ENCODE measurements around the gene PFKFB4. TPM values are rescaled to one million over a fixed set of nuclear protein-coding genes. Genes with fewer than 3 reads are reported as not detected.

Gene PFKFB4
- total RNA-seq, 1 experiment from 2014 or later = 12.3 TPM

DNA sequence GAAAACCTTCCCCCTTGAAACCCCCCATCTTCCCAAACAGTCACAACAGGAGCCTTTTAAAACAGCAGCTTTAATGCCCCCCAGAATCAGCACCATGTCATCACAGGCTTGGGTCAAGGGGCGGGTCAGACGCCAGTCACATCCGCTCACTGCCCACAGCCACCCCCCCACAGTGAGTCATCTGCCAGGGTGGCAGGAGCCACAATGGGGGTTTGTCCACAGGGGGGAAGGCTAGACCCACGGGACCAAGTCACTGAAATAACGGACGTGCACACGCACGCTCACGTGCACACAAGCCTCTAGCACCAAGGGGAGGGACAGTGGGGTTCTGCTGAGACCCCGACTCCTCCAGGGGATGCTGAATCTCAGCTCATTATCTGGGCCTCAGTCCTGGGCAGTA lies 7.4 kb upstream of the PFKFB4 start:
- TF ChIP-seq, protein P1, sequence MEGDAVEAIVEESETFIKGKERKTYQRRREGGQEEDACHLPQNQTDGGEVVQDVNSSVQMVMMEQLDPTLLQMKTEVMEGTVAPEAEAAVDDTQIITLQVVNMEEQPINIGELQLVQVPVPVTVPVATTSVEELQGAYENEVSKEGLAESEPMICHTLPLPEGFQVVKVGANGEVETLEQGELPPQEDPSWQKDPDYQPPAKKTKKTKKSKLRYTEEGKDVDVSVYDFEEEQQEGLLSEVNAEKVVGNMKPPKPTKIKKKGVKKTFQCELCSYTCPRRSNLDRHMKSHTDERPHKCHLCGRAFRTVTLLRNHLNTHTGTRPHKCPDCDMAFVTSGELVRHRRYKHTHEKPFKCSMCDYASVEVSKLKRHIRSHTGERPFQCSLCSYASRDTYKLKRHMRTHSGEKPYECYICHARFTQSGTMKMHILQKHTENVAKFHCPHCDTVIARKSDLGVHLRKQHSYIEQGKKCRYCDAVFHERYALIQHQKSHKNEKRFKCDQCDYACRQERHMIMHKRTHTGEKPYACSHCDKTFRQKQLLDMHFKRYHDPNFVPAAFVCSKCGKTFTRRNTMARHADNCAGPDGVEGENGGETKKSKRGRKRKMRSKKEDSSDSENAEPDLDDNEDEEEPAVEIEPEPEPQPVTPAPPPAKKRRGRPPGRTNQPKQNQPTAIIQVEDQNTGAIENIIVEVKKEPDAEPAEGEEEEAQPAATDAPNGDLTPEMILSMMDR (conservative IDR thresholded peaks at IDR 0.05) = no peak
- H3K27ac ChIP-seq (ENCODE audit: insufficient read length, low read depth, low read length) = no peak overlapping the region
- no peaks in the 10 kb centered on the region for H3K79me2 ChIP-seq (ENCODE audit: insufficient read depth, low read length)
- H3K27me3 ChIP-seq (ENCODE audit: insufficient read depth, low read length) = no peaks in the 10 kb centered on the region
- H3K23me2 ChIP-seq (ENCODE audit: insufficient read length, low read depth, low read length, poor library complexity, severe bottlenecking) = no peaks in the 10 kb centered on the region
- H3K23ac ChIP-seq (ENCODE audit: insufficient read length, low read depth, low read length) = no peak overlapping the region
- H4K5ac ChIP-seq (ENCODE audit: insufficient read length, low read depth, low read length) = no peak overlapping the region
- no peaks in the 10 kb centered on the region for H3K9me3 ChIP-seq (ENCODE audit: control insufficient read depth, low read depth, low read length)
- no peak overlapping the region for H2BK5ac ChIP-seq (ENCODE audit: insufficient read length, low read length)
- H3K9ac ChIP-seq (ENCODE audit: extremely low read depth, insufficient read length, low read length) = no peak overlapping the region
- DNase-seq = no peak
- WGBS (ENCODE audit: extremely low coverage, insufficient read length, low lambda C conversion rate) = no CpG with 5 or more reads among the region's 10 CpGs
- no peak overlapping the region for H3K4me2 ChIP-seq (ENCODE audit: insufficient read depth, insufficient read length, low read length)
- no peak overlapping the region for H2BK12ac ChIP-seq (ENCODE audit: insufficient read length, low read depth, low read length)
- no peak overlapping the region for H4K91ac ChIP-seq (ENCODE audit: insufficient read length, low read depth, low read length)
- peaks cover 6% of the 10 kb centered on the region; the same call in 1 of the 2 replicates for H3K4me1 ChIP-seq (ENCODE audit: insufficient read depth, low read length)
- H4K20me1 ChIP-seq (ENCODE audit: control insufficient read depth, insufficient read depth, insufficient read length) = no peaks in the 10 kb centered on the region
- no peak overlapping the region for H2BK20ac ChIP-seq (ENCODE audit: low read depth, low read length, poor library complexity, severe bottlenecking)
- H2AFZ ChIP-seq (ENCODE audit: low read length) = no peak overlapping the region
- Mint-ChIP-seq H3K4me1 (peaks cover 33 to 42% of the 10 kb centered on the region in 2 experiments), H3K9me3 (no peaks in the 10 kb centered on the region; a peak in 1 of 5 replicates), H3K27me3 (ENCODE audit: low read depth) (peaks cover 2% of the 10 kb centered on the region; the same call in 1 of the 2 replicates), H3K36me3 (ENCODE audit: insufficient read depth in 1 of 3, low read depth in 3 of 3) (peaks cover 0 to 13% (median 0%) of the 10 kb centered on the region in 3 experiments; a peak in 3 of 7 replicates), H3K27ac (peak overlapping the region in 2 of 3 experiments; percentile 68 to 76; a peak in 4 of 7 replicates), H3K4me3 (no peak overlapping the region; a peak in 1 of 5 replicates)
- no peak overlapping the region for H2BK120ac ChIP-seq (ENCODE audit: low read depth, low read length, poor library complexity, severe bottlenecking)
- no peak overlapping the region for H2BK15ac ChIP-seq (ENCODE audit: low read depth, low read length)
- no peaks in the 10 kb centered on the region for H3K79me1 ChIP-seq (ENCODE audit: insufficient read depth, low read depth, low read length, poor library complexity, severe bottlenecking)
- no peak overlapping the region for H3K4ac ChIP-seq (ENCODE audit: low read depth, low read length)
- H3K18ac ChIP-seq (ENCODE audit: insufficient read length, low read depth, low read length) = no peak overlapping the region
- no peak overlapping the region for H2AK5ac ChIP-seq (ENCODE audit: insufficient read length, low read length)
- no peak overlapping the region for H4K8ac ChIP-seq (replicated peaks; ENCODE audit: insufficient read length, low read depth, low read length)
- no peak overlapping the region for H3T11ph ChIP-seq (ENCODE audit: low read length)
- H3K56ac ChIP-seq (ENCODE audit: insufficient read length, low read depth, low read length) = no peak overlapping the region
- H3K14ac ChIP-seq (ENCODE audit: insufficient read depth, low read length) = no peak overlapping the region
